Small intestine (tissue), 7 donors: ENCODE data around the gene SPRR4. TPM values are rescaled to one million over a fixed set of nuclear protein-coding genes. Genes with fewer than 3 reads are reported as not detected.
"Not testable (repeated sequence)": the region's sequence is repeated elsewhere in the genome, so short reads cannot be mapped to it uniquely, and the experiment has no call there.

Experiments
- DNase-seq, 2 donors: peaks; one replicate each; pipeline versions ENCODE4 v3.0.0 to v3.0.0-alpha.2; 2013
- FAIRE-seq: peaks from 2 replicates; lab custom pipeline; 2012; peaks lifted over from hg19 to GRCh38; lab: Jason Lieb, UNC
- H3K27ac ChIP-seq, 3 donors: one replicate each; pipeline ENCODE4 v1.5.1; 2013; ENCODE audit warnings: low read length in 2 of 3, mild to moderate bottlenecking in 2 of 3, control low read depth in 1 of 3, inconsistent platforms in 1 of 3, low read depth in 1 of 3, moderate library complexity in 1 of 3
- H3K27me3 ChIP-seq, 3 donors: one replicate each; pipeline ENCODE4 v1.6.1; 2013; ENCODE audit warnings: low read length in 3 of 3, inconsistent platforms in 1 of 3; ENCODE audit not compliant: control insufficient read depth in 3 of 3, insufficient read depth in 3 of 3
- H3K36me3 ChIP-seq, 3 donors: one replicate each; pipeline ENCODE4 v1.6.1; 2013; ENCODE audit warnings: low read length in 3 of 3, inconsistent platforms in 1 of 3, low read depth in 1 of 3, mild to moderate bottlenecking in 1 of 3, moderate library complexity in 1 of 3; ENCODE audit not compliant: control insufficient read depth in 3 of 3, insufficient read depth in 2 of 3
- H3K4me1 ChIP-seq, 3 donors: one replicate each; pipeline ENCODE4 v1.6.1; 2013; ENCODE audit warnings: low read length in 2 of 3, inconsistent platforms in 1 of 3, low read depth in 1 of 3, mild to moderate bottlenecking in 1 of 3, moderate library complexity in 1 of 3; ENCODE audit not compliant: control insufficient read depth in 3 of 3, insufficient read depth in 2 of 3
- H3K4me3 ChIP-seq, 3 donors: one replicate each; pipeline ENCODE4 v1.5.1; 2013; ENCODE audit warnings: low read length in 3 of 3, control low read depth in 1 of 3, inconsistent platforms in 1 of 3, low read depth in 1 of 3, mild to moderate bottlenecking in 1 of 3, moderate library complexity in 1 of 3
- H3K9me3 ChIP-seq, 2 donors: one replicate each; pipeline ENCODE4 v1.6.1; 2013; ENCODE audit warnings: low read depth in 1 of 2, low read length in 1 of 2; ENCODE audit not compliant: control insufficient read depth in 2 of 2, insufficient read depth in 1 of 2
- WGBS, 3 donors: extraction: QIAGEN DNeasy Blood & Tissue Kit; methylation state at CpG; one replicate each; pipeline ENCODE4 v1.1.7; 2013; 5-methylcytosine and 5-hydroxymethylcytosine counted together
- polyA plus RNA-seq, 4 donors: library from polyadenylated mRNA; stranded (reverse) in 3 of 4; unstranded in 1 of 4; fragments of 200-250 nt in 3 of 4; fragments of 120-200 nt in 1 of 4; gene quantifications; one replicate each; pipeline versions ENCODE4 v1.2.1 to v1.2.3, GENCODE V29; 2013
- donor health status: healthy with polysubstance abuse.
- donor health status: control.
- donor health status: control.
- donor health status: Bipolar disorder and iron deficiency.
- donor health status: healthy.

SPRR4 gene
- polyA plus RNA-seq, 4 donors: not detected

DNA sequence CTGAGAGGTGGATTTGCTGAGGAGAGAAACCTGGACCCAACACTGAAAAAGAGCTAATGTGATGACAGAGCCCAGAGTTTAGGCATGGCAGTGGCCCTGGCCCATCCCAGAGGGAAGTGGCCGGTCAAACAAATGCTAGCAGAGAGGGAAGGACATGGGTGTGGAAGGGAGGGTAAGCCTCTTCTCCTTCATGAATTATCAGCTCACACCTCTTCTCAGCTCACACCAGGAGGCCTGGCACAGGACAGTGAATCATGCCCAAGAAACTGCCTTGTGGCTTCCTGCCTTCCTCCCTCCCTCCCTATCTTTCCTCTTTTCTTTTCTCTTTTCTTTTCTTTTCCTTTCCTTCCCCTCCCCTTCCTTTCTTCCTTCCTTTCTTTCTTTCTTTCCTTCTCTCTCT lies 29.8 kb downstream of the SPRR4 start:
- no peak for FAIRE-seq

DNA sequence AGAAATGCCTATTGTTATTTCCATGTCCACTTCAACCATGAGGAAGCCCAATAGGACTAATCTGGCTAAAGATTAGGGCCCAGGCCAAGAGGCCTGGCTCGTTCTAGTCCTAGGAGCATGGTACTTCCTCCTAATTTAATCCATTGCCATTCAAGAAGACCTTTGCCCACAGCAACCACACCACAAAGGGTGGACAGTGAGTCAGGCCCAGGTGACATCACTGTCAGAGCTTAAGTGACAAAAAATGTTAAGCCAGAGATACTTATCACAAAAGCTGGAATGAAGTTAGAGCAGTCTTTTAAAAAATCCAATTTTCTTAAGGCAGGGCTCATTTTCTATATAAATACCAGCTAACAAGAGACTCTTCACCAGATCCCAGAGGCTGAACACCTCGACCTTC lies 30.9 kb downstream of the SPRR4 start, which contains the start of gene SPRR3:
Gene SPRR3 (plus strand): TSS at position 368 of the 400 bp plus-strand sequence. CDS start 1,272 bp downstream, outside the sequence.
- WGBS, 3 donors: 18 to 48% (median 34%) methylated on average over 2 of the region's 2 CpGs
- no peak within 1 kb of the TSS for H3K4me3 ChIP-seq
- no peaks in the 10 kb centered on the region for H3K27me3 ChIP-seq
- H3K9me3 ChIP-seq: no peaks in the 10 kb centered on the region
- no peaks in the 10 kb centered on the region for H3K4me1 ChIP-seq
- DNase-seq (no peak), FAIRE-seq (no peak)
- no peaks in the 10 kb centered on the region for H3K36me3 ChIP-seq
- no peak within 1 kb of the TSS for H3K27ac ChIP-seq

More for the DNA sequence above, 29.8 kb downstream of the SPRR4 start:
- Histone ChIP-seq H3K4me3 (no peak overlapping the region), H3K4me1 (no peaks in the 10 kb centered on the region), H3K36me3 (no peaks in the 10 kb centered on the region), H3K9me3 (no peaks in the 10 kb centered on the region), H3K27ac (no peak overlapping the region), H3K27me3 (no peaks in the 10 kb centered on the region)
- DNase-seq: no peak
- 86 to 100% (median 89%) methylated on average over 1 of the region's 1 CpG for WGBS, 3 donors

- FAIRE-seq, H3K4me3 ChIP-seq: not testable (repeated sequence)
- 85 to 86% (median 86%) methylated on average over 8 of the region's 8 CpGs for WGBS, 3 donors
These were observed 40.8 kb downstream of the SPRR4 start for GRCh38 chr1:153011235-153011758.

DNA sequence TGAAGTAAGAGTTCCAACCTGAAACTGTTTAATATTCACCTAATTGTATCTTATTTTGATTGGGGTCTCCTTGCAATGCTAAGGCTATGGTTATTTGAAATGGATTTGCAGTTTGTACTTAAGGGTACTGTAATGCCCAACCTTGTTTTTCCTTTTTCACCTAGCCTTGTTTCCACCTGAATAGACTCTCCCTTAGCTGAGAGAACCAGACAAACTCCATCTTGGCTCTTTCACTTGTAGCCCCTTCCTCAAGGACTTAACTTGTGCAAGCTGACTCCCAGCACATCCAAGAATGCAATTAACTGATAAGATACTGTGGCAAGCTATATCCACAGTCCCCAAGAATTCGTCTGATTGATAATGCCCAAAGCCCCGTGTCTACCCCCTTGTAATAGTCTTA lies 51.4 kb downstream of the SPRR4 start:
- not testable (repeated sequence) for DNase-seq

More at GRCh38 chr1:153011235-153011758, 40.8 kb downstream of the SPRR4 start:
- H3K27ac ChIP-seq, H3K9me3 ChIP-seq, H3K27me3 ChIP-seq, DNase-seq, H3K4me1 ChIP-seq, H3K36me3 ChIP-seq: not testable (repeated sequence)

More for the DNA sequence above, 51.4 kb downstream of the SPRR4 start:
- H3K9me3 ChIP-seq, H3K27ac ChIP-seq, H3K27me3 ChIP-seq, H3K36me3 ChIP-seq, H3K4me3 ChIP-seq, H3K4me1 ChIP-seq, FAIRE-seq: not testable (repeated sequence)
- 3 to 20% (median 14%) methylated on average over 2 of the region's 2 CpGs for WGBS, 3 donors

Other genes starting within 250 kb of the SPRR4 start
- gene KPRP, start 212.6 kb upstream of the SPRR4 start, polyA plus RNA-seq: not detected
- gene LCE1F, start 195.5 kb upstream of the SPRR4 start, polyA plus RNA-seq: not detected
- gene LCE1E, start 184.4 kb upstream of the SPRR4 start, polyA plus RNA-seq: not detected
- not detected for gene LCE1D, start 173.9 kb upstream of the SPRR4 start, polyA plus RNA-seq
- gene LCE1C, start 164.0 kb upstream of the SPRR4 start, polyA plus RNA-seq: not detected
- gene LCE1B, start 158.7 kb upstream of the SPRR4 start, polyA plus RNA-seq: not detected
- not detected for gene LCE1A, start 143.2 kb upstream of the SPRR4 start, polyA plus RNA-seq
- not detected for gene LCE6A, start 127.8 kb upstream of the SPRR4 start, polyA plus RNA-seq
- gene LCE7A, start 110.7 kb upstream of the SPRR4 start, polyA plus RNA-seq: not detected
- gene SMCP, start 92.3 kb upstream of the SPRR4 start, polyA plus RNA-seq: not detected
- under 1 TPM in 2 of 4 donors, not detected in 2; 0.03 to 0.45 TPM for gene IVL, start 62.1 kb upstream of the SPRR4 start, polyA plus RNA-seq
- not detected for gene SPRR5, start 23.4 kb upstream of the SPRR4 start, polyA plus RNA-seq
- gene SPRR1A, start 13.4 kb downstream of the SPRR4 start, polyA plus RNA-seq: not detected
- gene SPRR3, start 31.1 kb downstream of the SPRR4 start, polyA plus RNA-seq: 10 to 100 TPM in 2 of 4 donors, 1 to 10 TPM in 1, not detected in 1; 3.0 to 16.1 (median 10.3) TPM
- 1 to 10 TPM in 2 of 4 donors, under 1 TPM in 1, not detected in 1; 0.27 to 3.2 (median 1.6) TPM for gene SPRR1B, start 60.6 kb downstream of the SPRR4 start, polyA plus RNA-seq
- under 1 TPM in 1 of 4 donors, not detected in 3; 0.49 TPM for gene SPRR2D, start 70.5 kb downstream of the SPRR4 start, polyA plus RNA-seq
- gene SPRR2A, start 86.9 kb downstream of the SPRR4 start, polyA plus RNA-seq: 1 to 10 TPM in 2 of 4 donors, under 1 TPM in 1, not detected in 1; 0.67 to 2.2 (median 2.0) TPM
- not detected for gene SPRR2B, start 101.0 kb downstream of the SPRR4 start, polyA plus RNA-seq
- gene SPRR2E, start 123.9 kb downstream of the SPRR4 start, polyA plus RNA-seq: 1 to 10 TPM in 1 of 4 donors, under 1 TPM in 1, not detected in 2; 0.24 to 2.2 TPM
- under 1 TPM in 1 of 4 donors, not detected in 3; 0.10 TPM for gene SPRR2F, start 142.9 kb downstream of the SPRR4 start, polyA plus RNA-seq
- not detected for gene SPRR2G, start 180.2 kb downstream of the SPRR4 start, polyA plus RNA-seq
- not detected for gene LELP1, start 232.8 kb downstream of the SPRR4 start, polyA plus RNA-seq
- gene PRR9, start 246.9 kb downstream of the SPRR4 start, polyA plus RNA-seq: not detected